SU-DHL-6 (cell line): ENCODE results near the gene OR13F1.

Source experiments
- H2AFZ ChIP-seq: fragments of 200-600 bp; sonication (generic); 2 replicates; pipeline ENCODE4 v1.6.1; 2014; ENCODE audit warnings: low read depth, mild to moderate bottlenecking, moderate library complexity, mixed read lengths, antibody characterized with exemption, low read length; ENCODE audit not compliant: severe bottlenecking
- H3F3A ChIP-seq: fragments of 200-600 bp; shearing (Covaris generic); 2 replicates; pipeline ENCODE4 v1.6.0; 2016; ENCODE audit warnings: antibody characterized with exemption, mild to moderate bottlenecking; ENCODE audit not compliant: insufficient read depth
- H3K27ac ChIP-seq: fragments of 200-600 bp; sonication (generic); 2 replicates; pipeline ENCODE4 v1.5.1; 2016; ENCODE audit warnings: low read depth, mild to moderate bottlenecking, low read length, moderate library complexity, mixed read lengths
- H3K27me3 ChIP-seq: fragments of 200-600 bp; sonication (generic), shearing (Covaris generic); 2 replicates; pipeline ENCODE4 v1.6.0; 2014; ENCODE audit warnings: mild to moderate bottlenecking, low read length
- H3K36me3 ChIP-seq: fragments of 200-600 bp; sonication (generic); 2 replicates; pipeline ENCODE4 v1.6.1; 2014; ENCODE audit warnings: mild to moderate bottlenecking, low read length, mixed read lengths
- H3K4me2 ChIP-seq: fragments of 300-600, 200-600 bp; shearing (Covaris generic), sonication (generic); 2 replicates; pipeline ENCODE4 v1.6.0; 2014; ENCODE audit warnings: low read length, low read depth, mild to moderate bottlenecking; ENCODE audit not compliant: poor library complexity, severe bottlenecking
- H3K4me3 ChIP-seq: fragments of 200-600 bp; sonication (generic); 2 replicates; pipeline ENCODE4 v1.5.1; 2014; ENCODE audit warnings: antibody characterized with exemption, low read length, mild to moderate bottlenecking, mixed read lengths; ENCODE audit not compliant: insufficient read depth, poor library complexity, severe bottlenecking
- H3K79me2 ChIP-seq: fragments of 200-600 bp; sonication (generic); 2 replicates; pipeline ENCODE4 v1.6.1; 2014; ENCODE audit warnings: mild to moderate bottlenecking, low read length, moderate library complexity; ENCODE audit not compliant: insufficient read depth
- H3K9ac ChIP-seq: fragments of 200-600 bp; sonication (generic); 2 replicates; pipeline ENCODE4 v1.7.0; 2014; ENCODE audit warnings: mild to moderate bottlenecking, low read length
- H3K9me2 ChIP-seq: fragments of 200-600 bp; sonication (generic); replicated peaks from 2 replicates; pipeline ENCODE4 v1.6.1; 2014; ENCODE audit warnings: low read length; ENCODE audit not compliant: insufficient read depth
- H3K9me3 ChIP-seq: fragments of 200-600 bp; sonication (generic); 2 replicates; pipeline ENCODE4 v1.6.1; 2014; ENCODE audit warnings: low read length, mixed read lengths; ENCODE audit not compliant: insufficient read depth
- H4K20me1 ChIP-seq: fragments of 200-600 bp; sonication (generic); 2 replicates; pipeline ENCODE4 v1.6.1; 2014; ENCODE audit warnings: low read depth, mild to moderate bottlenecking, antibody characterized with exemption, low read length, moderate library complexity, mixed read lengths
- CTCF ChIP-seq: fragments of 200-600 bp; sonication (generic); IDR thresholded peaks from one replicate; pipeline ENCODE4 v1.5.1; 2017; ENCODE audit warnings: antibody characterized with exemption, mild to moderate bottlenecking, low read length, moderate library complexity; ENCODE audit not compliant: insufficient read depth, poor library complexity, severe bottlenecking
- EZH2phosphoT487 ChIP-seq: fragments of 200-600 bp; sonication (generic), shearing (Covaris generic); conservative IDR thresholded peaks from 2 replicates; pipeline ENCODE4 v1.6.1; 2018; ENCODE audit warnings: mild to moderate bottlenecking, antibody characterized with exemption, low read length, moderate library complexity, mixed read lengths

OR13F1 gene

GRCh38 chr9:104468261-104468660, 35.8 kb upstream of the OR13F1 start:
- Histone ChIP-seq H3K27ac (no peak overlapping the region), H4K20me1 (no peaks in the 10 kb centered on the region), H3K4me2 (no peak overlapping the region), H3K36me3 (no peaks in the 10 kb centered on the region), H3K27me3 (no peaks in the 10 kb centered on the region), H3K9me3 (no peaks in the 10 kb centered on the region), H3K79me2 (no peaks in the 10 kb centered on the region), H3F3A (no peaks in the 10 kb centered on the region), H3K9me2 (no peaks in the 10 kb centered on the region), H2AFZ (no peak overlapping the region), H3K4me3 (no peak overlapping the region), H3K9ac (no peak overlapping the region)
- TF ChIP-seq CTCF: no peak
- no peak for TF ChIP-seq EZH2phosphoT487

GRCh38 chr9:104482921-104483570, 21.0 kb upstream of the OR13F1 start:
- Histone ChIP-seq H3K9me3 (no peaks in the 10 kb centered on the region), H3K27me3 (no peaks in the 10 kb centered on the region), H3K36me3 (no peaks in the 10 kb centered on the region), H3K79me2 (no peaks in the 10 kb centered on the region), H3K4me2 (no peak overlapping the region), H3K9ac (no peak overlapping the region), H3K4me3 (no peak overlapping the region), H2AFZ (no peak overlapping the region), H3F3A (no peaks in the 10 kb centered on the region), H3K9me2 (no peaks in the 10 kb centered on the region), H4K20me1 (no peaks in the 10 kb centered on the region), H3K27ac (no peak overlapping the region)
- TF ChIP-seq EZH2phosphoT487 (no peak), CTCF (no peak)

DNA sequence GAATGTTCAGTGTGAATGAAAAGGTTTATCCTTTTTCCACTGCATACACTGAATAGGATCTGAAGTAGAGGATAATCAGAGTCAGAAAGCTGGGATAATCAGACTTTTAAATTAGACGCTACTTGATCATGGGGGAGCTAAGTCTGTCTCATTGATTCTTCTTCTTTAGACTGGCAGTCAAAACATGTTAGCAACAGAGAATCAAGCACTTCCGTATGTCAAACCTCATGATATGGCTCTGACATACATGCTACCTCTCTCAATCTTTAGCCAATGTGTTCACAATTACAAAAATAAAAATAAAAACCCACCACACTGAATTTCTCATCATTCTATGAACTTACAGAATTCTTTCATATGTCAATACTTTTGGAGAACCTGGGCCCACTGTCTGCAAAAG, 19.0 kb upstream of the OR13F1 start:
- Histone ChIP-seq H3K27me3 (no peaks in the 10 kb centered on the region), H3K4me3 (no peak overlapping the region), H3K36me3 (no peaks in the 10 kb centered on the region), H3K9me3 (no peaks in the 10 kb centered on the region), H3K79me2 (no peaks in the 10 kb centered on the region), H4K20me1 (no peaks in the 10 kb centered on the region), H3K4me2 (no peak overlapping the region), H3F3A (no peaks in the 10 kb centered on the region), H3K27ac (no peak overlapping the region), H2AFZ (no peak overlapping the region), H3K9me2 (no peaks in the 10 kb centered on the region), H3K9ac (no peak overlapping the region)
- TF ChIP-seq EZH2phosphoT487 (no peak), CTCF (no peak)
